Cerebellar nuclear complex (tissue), 1 donor: Measurements from ENCODE around the gene MAP3K13.
A peak's percentile ranks its signal among the peaks of the same experiment; 100 is the strongest.
"Not testable (repeated sequence)": the region's sequence is repeated elsewhere in the genome, so short reads cannot be mapped to it uniquely, and the experiment has no call there.

Experiments
- DNase-seq, 2 experiments: peaks; one replicate each; lab custom pipeline; 2025; lab: John Stamatoyannopoulos, UW

MAP3K13 gene

GRCh38 chr3:185448107-185448506, 85.2 kb downstream of the MAP3K13 start:
- no peak for DNase-seq

GRCh38 chr3:185451432-185451831, 88.5 kb downstream of the MAP3K13 start:
- DNase-seq: not testable (repeated sequence)

GRCh38 chr3:185457376-185457775, 94.4 kb downstream of the MAP3K13 start:
- no peak for DNase-seq

GRCh38 chr3:185460309-185460708, 97.4 kb downstream of the MAP3K13 start:
- DNase-seq: no peak

- DNase-seq: no peak
Measured at GRCh38 chr3:185460719-185461350, 97.9 kb downstream of the MAP3K13 start.

- DNase-seq: no peak
Measured at GRCh38 chr3:185465471-185465870, 102.5 kb downstream of the MAP3K13 start.

- DNase-seq: not testable (repeated sequence)
Measured at GRCh38 chr3:185466123-185466522, 103.2 kb downstream of the MAP3K13 start.

- DNase-seq: no peak
Measured at GRCh38 chr3:185469542-185469941, 106.6 kb downstream of the MAP3K13 start.

- no peak for DNase-seq
Measured at GRCh38 chr3:185470323-185470722, 107.4 kb downstream of the MAP3K13 start.

- DNase-seq: no peak
Measured at GRCh38 chr3:185473290-185473815, 110.4 kb downstream of the MAP3K13 start.

- DNase-seq: not testable (repeated sequence)
Measured at GRCh38 chr3:185474922-185475321, 112.0 kb downstream of the MAP3K13 start.

GRCh38 chr3:185477316-185477715, 114.4 kb downstream of the MAP3K13 start:
- DNase-seq: no peak

- DNase-seq: no peak
Measured at GRCh38 chr3:185479373-185479945, 116.5 kb downstream of the MAP3K13 start.

GRCh38 chr3:185484296-185484695, 121.4 kb downstream of the MAP3K13 start:
- DNase-seq: no peak

GRCh38 chr3:185486394-185486793, 123.5 kb downstream of the MAP3K13 start:
- no peak for DNase-seq

GRCh38 chr3:185488465-185488864, 125.5 kb downstream of the MAP3K13 start:
- DNase-seq: peak; percentile 7 to 73

- no peak for DNase-seq
Measured at GRCh38 chr3:185489462-185489861, 126.5 kb downstream of the MAP3K13 start.

- no peak for DNase-seq
Measured at GRCh38 chr3:185490241-185490640, 127.3 kb downstream of the MAP3K13 start.

- DNase-seq: peak; percentile 30 to 71
Measured at GRCh38 chr3:185498503-185499396, 135.8 kb downstream of the MAP3K13 start, which contains the start of gene TMEM41A. Gene TMEM41A, minus strand, starts transcription at chr3:185499035. Its CDS starts 74 bp downstream, at chr3:185498961.

GRCh38 chr3:185502987-185503386, 140.1 kb downstream of the MAP3K13 start:
- no peak for DNase-seq

GRCh38 chr3:185503521-185503920, 140.6 kb downstream of the MAP3K13 start:
- DNase-seq: no peak

GRCh38 chr3:185504636-185505035, 141.7 kb downstream of the MAP3K13 start:
- no peak for DNase-seq
